ENCODE data around the gene ALG14. TPM values are rescaled to one million over a fixed set of nuclear protein-coding genes. Genes with fewer than 3 reads are reported as not detected.
"Not testable (repeated sequence)": the region's sequence is repeated elsewhere in the genome, so short reads cannot be mapped to it uniquely, and the experiment has no call there.

Gene ALG14
- total RNA-seq, 4 donors from 2014 or later = 1.5 to 4.6 (median 3.2) TPM

- Histone ChIP-seq H3K9me3 (no peaks in the 10 kb centered on the region), H3K27ac (no peak overlapping the region), H3K4me1 (peaks cover 4 to 13% of the 10 kb centered on the region in 2 donors), H3K27me3 (no peaks in the 10 kb centered on the region), H3K36me3 (no peaks in the 10 kb centered on the region), H3K4me3 (replicated peaks in 1 of 3) (no peak overlapping the region)
- no peak for DNase-seq
- TF ChIP-seq, protein P1, sequence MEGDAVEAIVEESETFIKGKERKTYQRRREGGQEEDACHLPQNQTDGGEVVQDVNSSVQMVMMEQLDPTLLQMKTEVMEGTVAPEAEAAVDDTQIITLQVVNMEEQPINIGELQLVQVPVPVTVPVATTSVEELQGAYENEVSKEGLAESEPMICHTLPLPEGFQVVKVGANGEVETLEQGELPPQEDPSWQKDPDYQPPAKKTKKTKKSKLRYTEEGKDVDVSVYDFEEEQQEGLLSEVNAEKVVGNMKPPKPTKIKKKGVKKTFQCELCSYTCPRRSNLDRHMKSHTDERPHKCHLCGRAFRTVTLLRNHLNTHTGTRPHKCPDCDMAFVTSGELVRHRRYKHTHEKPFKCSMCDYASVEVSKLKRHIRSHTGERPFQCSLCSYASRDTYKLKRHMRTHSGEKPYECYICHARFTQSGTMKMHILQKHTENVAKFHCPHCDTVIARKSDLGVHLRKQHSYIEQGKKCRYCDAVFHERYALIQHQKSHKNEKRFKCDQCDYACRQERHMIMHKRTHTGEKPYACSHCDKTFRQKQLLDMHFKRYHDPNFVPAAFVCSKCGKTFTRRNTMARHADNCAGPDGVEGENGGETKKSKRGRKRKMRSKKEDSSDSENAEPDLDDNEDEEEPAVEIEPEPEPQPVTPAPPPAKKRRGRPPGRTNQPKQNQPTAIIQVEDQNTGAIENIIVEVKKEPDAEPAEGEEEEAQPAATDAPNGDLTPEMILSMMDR (IDR thresholded peaks at IDR 0.05) = no peak
- TF ChIP-seq POLR2A (IDR thresholded peaks at IDR 0.05) = no peak
- 77 to 82% methylated on average over 8 of the region's 8 CpGs for WGBS, 2 donors
- intact Hi-C loops (cut with DNase I) = no loop called here
These were observed 130.3 kb downstream of the ALG14 start for GRCh38 chr1:94942171-94943128.

DNA sequence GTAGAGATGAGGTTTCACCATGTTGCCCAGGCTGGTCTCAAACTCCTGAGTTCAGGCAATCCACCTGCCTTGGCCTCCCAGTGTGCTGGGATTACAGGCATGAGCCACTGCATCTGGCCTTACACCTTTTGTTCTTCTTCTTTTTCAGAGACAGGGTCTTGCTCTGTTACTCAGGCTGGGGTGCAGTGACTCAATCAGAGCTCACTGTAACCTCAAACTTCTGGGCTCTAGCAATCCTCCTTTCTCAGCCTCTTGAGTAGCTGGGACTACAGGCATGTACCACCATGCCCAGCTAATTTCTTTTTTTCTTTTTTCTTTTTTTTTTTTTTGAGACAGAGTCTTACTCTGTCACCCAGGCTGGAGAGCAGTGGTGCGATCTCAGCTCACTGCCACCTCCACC lies 131.3 kb downstream of the ALG14 start:
- H3K36me3 ChIP-seq; H3K27me3 ChIP-seq; intact Hi-C loops (cut with DNase I); H3K9me3 ChIP-seq; DNase-seq; H3K27ac ChIP-seq; H3K4me3 ChIP-seq (replicated peaks in 1 of 3): not testable (repeated sequence)
- 90 to 93% methylated on average over 1 of the region's 1 CpG for WGBS, 2 donors
- H3K4me1 ChIP-seq = peaks cover 12 to 23% of the 10 kb centered on the region in 2 donors

- TF ChIP-seq, protein P1 (IDR thresholded peaks at IDR 0.05) = no peak
- no peak for TF ChIP-seq POLR2A (IDR thresholded peaks at IDR 0.05)
- H3K4me1 ChIP-seq = peaks cover 19 to 30% of the 10 kb centered on the region in 2 donors
- H3K27ac ChIP-seq = no peak overlapping the region
- no peaks in the 10 kb centered on the region for H3K27me3 ChIP-seq
- 96 to 97% methylated on average over 3 of the region's 3 CpGs for WGBS, 2 donors
- H3K9me3 ChIP-seq = no peaks in the 10 kb centered on the region
- intact Hi-C loops (cut with DNase I) = no loop called here
- no peak overlapping the region for H3K4me3 ChIP-seq (replicated peaks in 1 of 3)
- no peaks in the 10 kb centered on the region for H3K36me3 ChIP-seq
- DNase-seq = no peak
These were observed 132.0 kb downstream of the ALG14 start for GRCh38 chr1:94940738-94941137.

- 48 to 98% methylated on average over 1 of the region's 1 CpG for WGBS, 2 donors
- Histone ChIP-seq H3K27ac (no peak overlapping the region), H3K4me1 (peaks cover 25 to 35% of the 10 kb centered on the region in 2 donors), H3K4me3 (replicated peaks in 1 of 3) (no peak overlapping the region), H3K27me3 (no peaks in the 10 kb centered on the region), H3K36me3 (no peaks in the 10 kb centered on the region), H3K9me3 (no peaks in the 10 kb centered on the region)
- intact Hi-C loops (cut with DNase I) = no loop called here
- no peak for DNase-seq
- no peak for TF ChIP-seq POLR2A (IDR thresholded peaks at IDR 0.05)
These were observed 134.9 kb downstream of the ALG14 start for GRCh38 chr1:94937820-94938219.

DNA sequence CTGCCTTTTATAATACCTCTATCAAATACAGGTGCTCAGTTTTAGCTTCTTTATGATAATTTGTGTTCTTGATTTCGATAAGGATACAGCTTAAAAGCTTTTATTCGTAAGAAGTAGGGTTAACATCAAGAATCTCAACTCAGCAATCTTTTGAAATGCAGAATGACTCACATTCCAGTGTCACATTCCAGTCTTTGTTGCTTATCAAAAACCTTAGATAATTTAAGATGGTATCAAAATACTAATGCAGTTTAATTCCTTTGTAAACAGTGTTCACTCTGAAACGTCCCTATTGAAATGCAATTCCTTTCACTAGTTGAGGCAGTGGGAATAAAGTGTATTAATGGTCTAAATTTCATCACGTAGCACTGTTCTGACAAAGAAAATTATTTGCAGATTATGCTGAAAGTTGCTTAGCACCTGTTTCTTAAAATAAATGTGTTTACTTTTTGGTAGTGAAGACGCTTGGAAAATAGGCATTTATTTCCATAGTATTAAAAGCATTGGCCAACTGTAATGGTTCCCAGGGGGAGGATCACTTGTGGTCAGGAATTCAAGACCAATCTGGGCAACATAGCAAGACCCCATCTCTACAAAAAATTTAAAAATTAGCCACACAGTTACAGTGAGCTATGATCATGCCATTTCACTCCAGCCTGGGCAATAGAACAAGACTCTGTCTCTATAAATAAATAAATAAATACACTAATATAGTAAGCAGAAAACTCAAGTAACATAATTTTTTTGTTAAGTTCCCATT lies 135.7 kb downstream of the ALG14 start:
- H3K27me3 ChIP-seq = no peaks in the 10 kb centered on the region
- no peak for TF ChIP-seq POLR2A (IDR thresholded peaks at IDR 0.05)
- TF ChIP-seq, protein P1 (IDR thresholded peaks at IDR 0.05) = no peak
- intact Hi-C loops (cut with DNase I) = no loop called here
- H3K9me3 ChIP-seq = no peaks in the 10 kb centered on the region
- H3K27ac ChIP-seq = peak overlapping the region in 2 of 3 donors; percentile 76 to 83
- peaks cover 25 to 35% of the 10 kb centered on the region in 2 donors for H3K4me1 ChIP-seq
- no peak overlapping the region for H3K4me3 ChIP-seq (replicated peaks in 1 of 3)
- WGBS, 2 donors = 75 to 76% methylated on average over 5 of the region's 5 CpGs
- no peaks in the 10 kb centered on the region for H3K36me3 ChIP-seq
- DNase-seq = no peak

Measured in thyroid gland (tissue), 4 donors.